Stimulated activated CD8-positive, alpha-beta memory T cell treated with anti-CD3 and anti-CD28 coated beads, Interleukin-12 subunit alpha, Interleukin-12 subunit beta, amount 100 ng/mL, for 4 hours (primary cell): ENCODE measurements around the gene KIAA1586.
"Not testable (repeated sequence)": the region's sequence is repeated elsewhere in the genome, so short reads cannot be mapped to it uniquely, and the experiment has no call there.

ENCODE experiments used
- DNase-seq: peaks from one replicate; pipeline ENCODE4 v3.0.0-alpha.2; 2020; ENCODE audit warnings: low read depth

The KIAA1586 gene

DNA sequence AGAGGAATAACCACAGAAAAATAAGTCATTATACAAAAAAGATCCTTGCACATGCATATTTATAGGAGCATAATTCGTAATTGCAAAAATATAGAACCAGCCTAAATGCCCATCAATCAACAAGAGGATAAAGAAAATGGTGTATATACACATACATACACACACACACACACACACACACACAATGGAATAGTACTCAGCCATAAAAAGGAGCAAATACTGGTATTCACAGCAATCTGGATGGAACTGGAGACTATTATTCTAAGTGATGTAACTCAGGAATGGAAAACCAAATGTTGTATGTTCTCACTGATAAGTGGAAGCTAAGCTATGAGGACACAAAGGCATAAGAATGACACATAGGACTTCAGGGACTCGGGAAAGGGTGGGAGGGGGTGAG, 1.9 kb upstream of the KIAA1586 start:
- DNase-seq, result no peak

DNA sequence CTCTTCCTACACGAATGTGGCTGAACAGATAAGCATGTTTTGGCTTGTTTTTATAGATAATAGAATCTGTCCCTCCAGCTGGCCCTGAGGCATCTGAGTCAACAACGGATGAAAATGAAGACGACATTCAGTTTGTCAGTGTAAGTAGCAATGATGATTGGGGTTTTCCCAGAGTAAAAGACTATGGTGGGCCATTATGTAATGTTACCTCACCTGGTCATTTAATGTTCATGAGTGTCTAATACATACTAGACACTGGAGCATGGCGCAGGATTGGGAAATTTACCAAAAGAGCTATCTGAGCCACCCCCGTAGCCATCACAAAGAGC, 728 bp downstream of the KIAA1586 start:
- not testable (repeated sequence) for DNase-seq

DNA sequence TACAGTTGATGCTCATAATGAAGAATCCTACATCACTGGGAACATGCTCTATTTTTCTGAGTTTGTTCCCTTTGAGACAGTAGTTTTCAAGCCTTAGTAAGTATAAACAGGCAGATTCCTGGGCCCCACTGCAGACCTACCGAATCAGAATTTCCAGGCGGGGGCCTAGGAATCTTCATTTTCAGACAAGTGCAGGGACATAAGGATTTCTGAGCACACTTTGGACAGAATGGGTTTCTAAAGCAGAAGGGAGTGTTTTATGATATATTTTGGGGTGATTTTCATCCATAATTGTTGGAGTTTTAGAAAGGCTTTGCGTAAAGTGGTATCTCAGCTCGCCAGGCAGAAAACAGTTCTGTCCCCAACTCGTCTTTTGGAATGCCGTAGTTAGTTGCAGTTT, 1.4 kb downstream of the KIAA1586 start:
- DNase-seq, result not testable (repeated sequence)

DNA sequence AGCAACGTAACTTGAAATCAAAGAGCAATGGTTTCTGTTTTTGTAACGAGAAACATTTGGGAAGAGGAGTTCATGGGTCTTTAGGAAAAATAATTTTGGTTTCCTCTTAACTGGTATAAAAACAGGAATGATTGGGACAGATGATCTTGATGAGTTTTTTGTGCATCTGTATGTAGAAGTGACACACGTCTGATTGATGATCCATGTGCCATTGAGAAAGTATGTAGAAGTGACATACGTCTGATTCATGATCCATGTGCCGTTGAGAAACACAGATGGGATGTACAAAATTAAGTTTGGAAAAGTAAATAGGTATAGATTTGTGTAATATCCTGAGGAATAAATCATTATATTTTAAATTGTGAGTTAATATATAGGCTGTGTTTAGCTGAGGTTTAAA, 2.1 kb downstream of the KIAA1586 start:
- no peak for DNase-seq

DNA sequence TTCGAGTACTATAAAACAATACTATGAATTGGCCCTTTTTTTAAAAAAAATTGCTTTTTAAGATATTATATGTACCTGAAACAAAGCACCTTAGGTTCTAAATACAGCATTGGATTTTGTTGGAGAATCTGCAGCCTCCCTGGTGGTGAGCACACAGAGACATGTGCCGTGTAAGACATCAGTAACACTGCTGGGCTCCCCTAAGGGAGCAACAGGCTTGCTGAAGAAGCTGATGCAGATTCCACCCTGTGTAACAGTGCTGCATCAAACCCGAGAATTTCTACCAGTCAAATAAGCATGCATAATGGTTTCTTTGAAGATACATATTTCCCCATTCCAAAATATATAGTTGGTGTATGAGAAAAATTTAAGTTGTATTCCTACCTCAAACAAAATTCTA, 17.4 kb downstream of the KIAA1586 start:
- DNase-seq, result no peak

DNA sequence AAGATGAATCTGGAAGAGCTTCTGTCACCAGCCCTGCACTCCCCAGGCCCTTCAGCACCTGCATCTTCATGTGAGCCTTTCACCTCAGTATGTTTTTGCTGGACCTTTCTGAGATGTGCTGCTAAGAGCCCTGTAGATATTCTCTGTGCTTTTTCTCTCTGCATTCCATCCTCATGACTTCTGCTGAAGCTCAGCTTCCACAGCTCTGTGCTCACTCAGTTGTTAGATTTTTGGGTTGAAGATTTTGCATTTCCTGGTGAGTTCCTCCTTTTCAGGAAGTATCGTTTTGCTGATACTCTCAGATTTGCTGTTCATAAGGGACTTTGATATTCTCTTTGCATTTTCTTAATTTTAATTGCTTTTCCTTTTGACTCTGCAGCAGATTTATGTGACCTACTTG, 18.3 kb downstream of the KIAA1586 start:
- DNase-seq, result no peak

DNA sequence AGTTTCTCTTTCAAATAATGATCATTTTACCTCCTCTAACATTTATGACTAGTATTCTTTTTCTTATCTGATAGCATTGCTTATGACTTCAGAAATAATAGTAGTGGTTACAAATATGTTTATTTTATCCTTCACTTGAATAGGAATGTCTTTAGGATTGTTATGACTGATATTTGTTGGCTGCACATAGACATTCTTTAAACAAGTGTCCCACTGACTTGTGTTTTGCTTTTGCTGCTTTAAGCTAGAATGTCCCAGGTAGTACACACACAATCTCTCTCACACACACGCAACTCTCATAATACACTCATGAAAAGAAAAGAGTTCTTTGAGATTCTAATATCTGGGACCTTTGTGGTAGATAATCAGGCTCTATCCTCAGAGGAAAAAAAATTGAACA, 21.6 kb downstream of the KIAA1586 start:
- no peak for DNase-seq

DNA sequence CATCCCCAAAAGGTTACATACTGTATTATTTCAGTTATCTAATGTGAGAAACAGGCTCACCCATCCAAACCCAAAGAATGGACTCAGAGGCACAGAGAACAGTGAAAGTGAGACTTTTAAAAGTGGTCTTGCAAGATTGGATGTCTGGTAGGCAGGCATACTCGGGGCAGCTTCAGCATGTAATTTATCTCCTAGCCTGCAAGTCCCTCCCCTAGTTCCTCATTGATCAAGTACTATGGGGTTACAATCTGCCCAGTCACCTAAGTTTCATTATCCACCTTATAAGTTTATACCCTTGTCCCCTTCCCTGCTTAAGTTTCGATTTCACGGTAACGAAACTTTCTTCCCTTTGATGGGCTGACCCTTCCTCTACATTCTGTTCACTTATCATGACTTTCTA, 22.7 kb downstream of the KIAA1586 start:
- DNase-seq, result no peak

DNA sequence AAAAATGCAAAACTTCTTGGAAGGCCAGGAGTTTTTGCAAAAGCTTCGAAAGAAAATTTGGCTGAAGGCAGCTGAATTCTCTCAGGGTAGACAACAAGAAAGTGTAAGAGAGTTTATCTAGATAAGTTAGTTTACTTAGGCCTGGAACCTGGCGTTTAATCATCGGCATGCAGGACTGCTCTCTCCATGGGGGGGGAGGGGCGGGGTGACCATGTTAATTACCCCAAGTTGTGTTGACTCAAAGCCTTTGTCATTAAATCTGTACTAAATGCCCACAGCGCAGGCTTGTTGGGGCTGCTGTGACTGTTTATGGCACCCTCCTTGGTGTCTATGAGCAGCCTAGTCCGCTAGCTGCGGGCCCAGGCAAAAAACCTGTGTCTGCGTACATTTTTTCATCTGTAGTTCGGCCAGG, 23.4 kb downstream of the KIAA1586 start:
- no peak for DNase-seq

DNA sequence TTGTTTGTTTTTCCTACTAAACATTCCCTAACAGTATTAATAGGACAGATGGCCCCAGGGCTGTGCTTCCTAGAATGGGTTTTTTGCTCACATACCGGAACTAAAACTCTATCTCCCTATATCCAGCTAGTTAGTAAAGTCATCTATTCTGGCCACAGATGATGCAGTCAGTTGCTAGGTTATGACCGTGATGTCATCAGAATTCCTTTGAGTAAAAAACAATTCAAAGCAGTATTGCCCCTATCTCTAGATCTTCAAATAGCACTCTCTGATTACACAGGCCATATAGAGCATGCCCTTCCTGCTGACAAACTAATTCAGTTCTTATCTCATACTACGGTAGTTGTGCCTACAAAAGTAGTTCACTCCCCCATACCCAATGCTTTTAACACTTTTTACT, 25.6 kb downstream of the KIAA1586 start:
- no peak for DNase-seq

DNA sequence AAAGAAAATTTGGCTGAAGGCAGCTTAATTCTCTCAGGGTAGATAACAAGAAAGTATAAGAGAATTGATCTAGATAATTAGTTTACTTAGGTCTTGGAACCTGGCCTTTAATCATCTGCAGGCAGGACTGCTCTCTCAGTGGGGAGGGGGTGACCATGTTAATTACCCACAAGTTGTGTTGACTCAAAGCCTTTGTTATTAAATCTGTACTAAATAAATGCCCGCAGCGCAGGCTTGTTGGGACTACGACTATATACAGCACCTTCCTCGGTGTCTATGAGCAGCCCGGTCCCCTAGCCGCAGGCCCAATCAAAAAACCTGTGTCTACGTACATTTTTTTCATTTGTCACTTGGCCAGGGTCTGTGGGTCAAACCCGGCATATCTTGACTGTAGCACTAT, 27.9 kb downstream of the KIAA1586 start:
- DNase-seq, result no peak

DNA sequence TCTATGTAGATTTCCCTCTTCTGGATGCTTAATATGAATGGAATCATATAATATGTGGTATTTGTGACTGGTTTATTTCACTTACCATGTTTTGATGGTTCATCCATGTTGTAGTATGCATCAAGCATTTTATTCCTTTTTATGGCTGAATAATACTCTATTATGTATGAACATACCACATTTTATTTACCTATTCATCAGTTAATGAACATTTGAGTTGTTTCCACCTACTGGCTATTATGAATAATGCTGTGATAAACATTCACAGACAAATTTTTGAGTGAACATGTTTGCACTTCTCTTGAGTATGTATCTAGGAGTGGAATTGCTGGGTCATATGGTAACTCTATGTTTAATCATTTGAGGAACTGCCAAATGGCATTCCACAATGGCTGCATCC, 28.6 kb downstream of the KIAA1586 start:
- no peak for DNase-seq

DNA sequence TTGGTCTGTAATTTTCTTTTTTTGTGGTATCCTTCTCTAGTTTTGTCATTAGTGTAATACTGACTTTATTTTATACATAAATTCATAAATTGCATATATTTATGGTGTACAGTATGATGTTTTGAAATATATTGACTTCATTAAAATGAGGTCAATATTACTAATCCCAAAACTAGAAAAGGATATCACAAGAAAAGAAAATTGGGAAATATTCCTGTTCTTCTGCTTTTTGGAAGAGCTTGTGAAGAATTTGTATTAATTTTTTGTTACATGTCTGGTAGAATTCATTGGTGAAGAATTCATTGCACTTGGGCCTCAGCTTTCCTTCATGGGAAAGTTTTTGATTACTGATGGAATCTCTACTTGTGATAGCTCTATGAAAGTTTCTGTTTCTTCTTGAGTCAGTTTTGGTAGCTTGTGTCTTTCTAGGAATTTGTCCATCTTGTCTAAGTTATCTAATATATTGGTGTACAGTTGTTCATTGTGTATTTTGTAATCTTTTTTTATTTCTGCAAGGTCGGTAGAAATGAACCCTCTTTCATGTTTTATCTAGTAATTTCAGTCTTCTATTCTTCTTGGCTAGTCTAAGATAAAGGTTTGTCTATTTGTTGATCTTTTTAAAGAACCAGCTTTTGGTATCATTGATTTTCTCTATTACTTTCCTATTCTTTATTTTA, 32.2 kb downstream of the KIAA1586 start:
- DNase-seq, result no peak

DNA sequence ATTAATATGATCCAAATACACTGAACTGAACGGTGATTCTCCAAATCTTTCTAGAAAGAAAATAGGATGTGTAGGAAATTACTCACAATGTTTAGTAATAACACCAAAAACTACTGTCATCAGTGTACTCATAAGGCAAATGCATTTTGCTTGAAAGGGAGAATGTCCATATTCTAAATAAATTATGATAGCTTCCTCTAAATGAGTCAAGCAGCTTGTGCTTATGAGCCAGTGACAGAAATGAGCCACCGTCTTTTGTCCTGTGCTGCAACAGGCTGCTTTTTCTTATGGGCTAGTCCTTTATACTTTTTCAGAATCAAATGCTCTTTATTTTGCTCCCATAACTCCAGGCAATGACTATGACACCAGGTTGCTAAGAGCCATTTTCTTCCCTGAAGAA, 39.0 kb downstream of the KIAA1586 start:
- DNase-seq, result no peak

DNA sequence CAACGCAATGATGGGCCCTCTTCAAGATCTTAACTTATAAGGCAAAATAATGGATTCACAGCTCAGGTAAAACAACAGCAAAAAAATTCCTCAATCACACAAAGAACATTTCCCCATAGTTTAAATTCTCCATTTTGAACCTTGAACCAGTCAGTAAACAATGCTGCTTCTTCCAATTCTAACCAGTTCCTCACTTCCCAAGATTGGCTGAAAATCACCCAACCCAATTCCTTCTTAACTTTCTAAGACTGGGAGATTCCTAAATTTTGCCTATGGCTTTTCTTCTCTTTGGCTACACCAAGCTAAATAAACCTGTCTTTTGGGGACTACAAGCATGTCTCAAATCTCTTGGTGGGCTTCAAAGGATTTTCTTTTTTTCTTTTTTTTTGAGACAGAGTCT, 40.4 kb downstream of the KIAA1586 start:
- no peak for DNase-seq

DNA sequence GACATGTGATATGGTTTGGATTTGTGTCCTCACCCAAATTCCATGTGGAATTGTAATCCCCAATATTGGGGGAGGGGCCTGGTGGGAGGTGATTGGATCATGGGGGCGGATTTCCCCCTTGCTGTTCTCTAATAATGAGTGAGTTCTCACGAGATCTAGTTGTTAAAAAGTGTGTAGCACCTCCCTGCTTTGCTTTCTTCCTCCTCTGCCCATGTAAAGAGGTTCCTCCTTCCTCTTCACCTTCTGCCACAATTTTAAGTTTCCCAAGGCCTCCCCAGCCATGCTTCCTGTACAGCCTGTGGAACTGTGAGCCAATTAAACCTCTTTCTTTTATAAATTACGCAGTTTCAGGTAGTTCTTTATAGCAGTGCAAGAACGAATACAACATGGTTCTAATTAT, 41.4 kb downstream of the KIAA1586 start:
- no peak for DNase-seq

DNA sequence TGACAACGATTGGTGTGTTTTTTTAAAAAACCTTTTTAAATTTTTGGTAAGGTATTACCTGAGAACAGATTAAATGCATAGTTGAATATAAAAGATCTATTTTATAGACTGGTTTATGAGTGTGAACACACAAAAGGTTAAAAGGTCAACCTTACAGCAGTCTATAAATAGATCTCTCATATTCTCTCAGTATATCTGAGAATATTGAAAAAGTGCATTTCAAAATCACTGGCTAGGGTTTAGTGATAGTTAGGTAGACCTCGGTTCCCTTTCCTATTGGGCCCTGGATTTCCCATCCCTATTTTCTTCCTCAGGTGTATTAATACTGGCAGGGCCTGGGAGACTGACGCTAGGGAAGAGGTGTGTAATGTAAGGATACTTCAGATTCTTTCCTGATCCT, 42.8 kb downstream of the KIAA1586 start:
- DNase-seq, result no peak

DNA sequence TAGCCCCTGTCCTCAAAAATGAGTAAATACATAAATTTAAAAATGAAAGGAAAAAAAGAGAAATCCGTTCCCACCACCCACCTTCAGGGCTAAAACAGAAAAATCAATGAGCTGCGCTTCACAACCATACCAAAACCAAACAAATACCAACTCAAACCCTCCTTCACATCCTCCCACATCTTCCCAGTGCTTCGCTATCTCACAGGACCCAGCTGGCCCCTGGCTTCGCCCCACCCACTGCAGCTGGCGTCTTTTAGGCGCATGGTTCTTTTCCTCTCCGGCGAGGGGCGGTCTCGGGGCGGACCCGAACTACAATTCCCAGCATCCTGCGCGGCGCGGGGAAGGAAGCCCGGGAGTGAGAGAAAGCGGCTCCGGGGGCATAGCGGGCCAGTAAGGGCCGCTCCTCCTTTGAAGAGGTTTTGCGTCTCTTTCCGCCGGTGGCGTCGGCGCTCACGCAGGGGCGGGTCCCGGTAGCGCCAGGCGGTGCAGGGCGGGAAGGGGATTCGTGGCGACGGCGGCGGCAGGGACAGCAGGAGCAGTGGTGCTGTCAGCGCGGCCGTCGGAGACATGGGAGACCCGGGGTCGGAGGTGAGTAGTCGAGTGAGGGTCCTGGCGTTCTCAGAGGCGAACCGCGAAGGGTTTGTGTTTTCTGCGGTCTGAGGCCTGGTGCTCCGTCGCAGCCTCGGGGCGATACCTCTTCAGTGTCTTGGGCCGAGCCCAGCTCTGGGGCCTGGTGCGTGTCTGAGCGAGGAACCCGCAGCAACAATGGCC, 43.4 kb downstream of the KIAA1586 start, which contains the start of gene ZNF451:
Gene ZNF451, plus strand, starts transcription at position 502 of the 771 bp plus-strand sequence. Its CDS starts 66 bp downstream, at position 568.
- DNase-seq, result peak; percentile 95

DNA sequence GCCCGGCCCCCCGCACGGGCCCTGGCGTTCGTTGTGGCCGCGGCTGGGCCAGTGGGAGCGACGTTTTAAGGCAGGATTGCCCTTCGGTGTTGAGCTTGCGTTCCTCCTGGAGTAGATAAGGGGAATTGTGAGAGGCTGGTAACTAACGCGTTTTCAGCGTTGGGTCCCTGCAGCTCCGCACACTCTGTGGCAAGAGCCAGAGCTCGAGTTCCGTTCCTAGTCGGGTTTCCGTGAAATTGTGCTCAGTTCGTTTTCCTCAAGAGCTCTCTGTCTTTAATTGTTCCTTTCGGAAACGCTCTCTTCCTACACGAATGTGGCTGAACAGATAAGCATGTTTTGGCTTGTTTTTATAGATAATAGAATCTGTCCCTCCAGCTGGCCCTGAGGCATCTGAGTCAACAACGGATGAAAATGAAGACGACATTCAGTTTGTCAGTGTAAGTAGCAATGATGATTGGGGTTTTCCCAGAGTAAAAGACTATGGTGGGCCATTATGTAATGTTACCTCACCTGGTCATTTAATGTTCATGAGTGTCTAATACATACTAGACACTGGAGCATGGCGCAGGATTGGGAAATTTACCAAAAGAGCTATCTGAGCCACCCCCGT, 44.1 kb downstream of the KIAA1586 start:
- DNase-seq, result not testable (repeated sequence)

DNA sequence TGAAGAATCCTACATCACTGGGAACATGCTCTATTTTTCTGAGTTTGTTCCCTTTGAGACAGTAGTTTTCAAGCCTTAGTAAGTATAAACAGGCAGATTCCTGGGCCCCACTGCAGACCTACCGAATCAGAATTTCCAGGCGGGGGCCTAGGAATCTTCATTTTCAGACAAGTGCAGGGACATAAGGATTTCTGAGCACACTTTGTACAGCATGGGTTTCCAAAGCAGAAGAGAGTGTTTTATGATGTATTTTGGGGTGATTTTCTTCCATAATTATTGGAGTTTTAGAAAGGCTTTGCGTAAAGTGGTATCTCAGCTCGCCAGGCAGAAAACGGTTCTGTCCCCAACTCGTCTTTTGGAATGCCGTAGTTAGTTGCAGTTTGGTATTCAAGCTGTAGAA, 44.9 kb downstream of the KIAA1586 start:
- DNase-seq, result not testable (repeated sequence)

DNA sequence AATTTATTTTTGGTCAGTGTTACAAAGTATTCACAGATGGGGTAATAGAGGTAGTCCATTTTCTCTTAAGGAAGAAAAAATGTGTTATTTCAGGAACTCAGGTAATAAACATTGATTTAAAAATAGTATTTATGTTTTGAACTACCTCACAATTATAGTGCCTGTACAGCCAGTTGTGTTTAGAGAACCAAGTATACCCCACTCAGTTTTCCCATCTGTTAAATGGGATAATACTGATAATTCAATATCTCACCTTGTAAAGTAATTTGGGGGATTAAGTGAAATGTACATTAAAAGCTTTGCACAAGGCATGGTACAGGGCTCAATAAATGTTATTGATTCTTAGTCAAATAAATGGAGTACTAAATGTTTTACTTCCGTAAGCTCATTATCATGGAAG, 48.2 kb downstream of the KIAA1586 start:
- no peak for DNase-seq

DNA sequence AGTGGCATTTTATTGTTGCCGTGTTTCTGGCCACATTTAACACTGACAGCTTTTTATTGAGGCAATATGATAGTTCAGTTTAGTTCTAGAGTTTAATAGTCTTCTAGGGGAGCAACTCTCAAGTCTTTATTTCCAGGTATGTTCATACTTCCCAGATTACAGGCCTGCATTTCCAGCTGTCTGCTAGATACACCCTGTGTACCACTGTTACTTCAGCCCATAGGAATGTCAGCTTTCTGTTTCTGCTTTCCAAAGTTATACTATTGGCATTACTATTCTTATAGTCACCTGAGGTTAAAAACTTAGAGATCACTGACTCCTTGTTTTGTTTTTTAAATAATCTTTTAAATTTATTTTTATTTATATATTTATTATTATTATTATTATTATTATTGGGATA, 51.1 kb downstream of the KIAA1586 start:
- DNase-seq, result no peak

DNA sequence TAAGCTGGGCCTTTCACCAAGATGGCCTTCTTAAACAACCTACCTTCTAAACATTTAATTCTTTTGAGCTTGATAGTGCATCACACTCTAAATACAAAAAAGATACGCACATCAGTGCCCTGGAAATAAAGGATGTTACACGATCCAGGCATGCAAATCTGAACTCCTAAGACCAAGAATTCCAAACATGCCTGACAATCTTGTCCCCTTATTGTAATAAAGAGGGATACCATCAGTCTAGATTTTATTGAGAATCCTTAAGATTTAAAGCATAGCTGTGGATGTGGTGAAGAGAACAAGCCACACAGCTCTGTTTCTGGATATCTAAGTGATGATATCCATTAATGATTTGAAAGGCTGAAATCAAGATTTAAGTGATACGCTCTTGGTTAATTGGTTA, 56.5 kb downstream of the KIAA1586 start:
- no peak for DNase-seq
